NOMO-1 treated with dmso at 0.1 percent for 144 hours (cell line): Measurements from ENCODE around the gene CTPS2.
"Not testable (repeated sequence)": the region's sequence is repeated elsewhere in the genome, so short reads cannot be mapped to it uniquely, and the experiment has no call there.

Source experiments
- DNase-seq: peaks from one replicate; lab custom pipeline; 2025; ENCODE audit not compliant: unreplicated experiment; lab: John Stamatoyannopoulos, UW

Gene CTPS2

GRCh38 chrX:16610121-16610621, 102.3 kb downstream of the CTPS2 start:
- DNase-seq: no peak

- no peak for DNase-seq
These were observed 106.2 kb downstream of the CTPS2 start for GRCh38 chrX:16606142-16606720.

- DNase-seq: no peak
These were observed 108.1 kb downstream of the CTPS2 start for GRCh38 chrX:16604337-16604736.

- no peak for DNase-seq
These were observed 108.6 kb downstream of the CTPS2 start for GRCh38 chrX:16603822-16604221.

GRCh38 chrX:16603235-16603634, 109.2 kb downstream of the CTPS2 start:
- DNase-seq: not testable (repeated sequence)

- no peak for DNase-seq
These were observed 110.6 kb downstream of the CTPS2 start for GRCh38 chrX:16601885-16602284.

GRCh38 chrX:16594490-16594889, 118.0 kb downstream of the CTPS2 start:
- no peak for DNase-seq

GRCh38 chrX:16593801-16594200, 118.7 kb downstream of the CTPS2 start:
- DNase-seq: no peak

GRCh38 chrX:16592194-16592770, 120.2 kb downstream of the CTPS2 start:
- DNase-seq: no peak

GRCh38 chrX:16589826-16590225, 122.6 kb downstream of the CTPS2 start:
- DNase-seq: no peak

GRCh38 chrX:16589211-16589610, 123.3 kb downstream of the CTPS2 start:
- no peak for DNase-seq

GRCh38 chrX:16588266-16588665, 124.2 kb downstream of the CTPS2 start:
- no peak for DNase-seq

GRCh38 chrX:16587836-16588235, 124.6 kb downstream of the CTPS2 start:
- DNase-seq: no peak

GRCh38 chrX:16586377-16587112, 125.9 kb downstream of the CTPS2 start:
- DNase-seq: no peak

GRCh38 chrX:16585486-16586376, 126.7 kb downstream of the CTPS2 start:
- no peak for DNase-seq

GRCh38 chrX:16580004-16580797, 132.3 kb downstream of the CTPS2 start:
- not testable (repeated sequence) for DNase-seq

- DNase-seq: no peak
These were observed 133.0 kb downstream of the CTPS2 start for GRCh38 chrX:16579517-16579916.

GRCh38 chrX:16578218-16578617, 134.3 kb downstream of the CTPS2 start:
- no peak for DNase-seq

- no peak for DNase-seq
These were observed 134.9 kb downstream of the CTPS2 start for GRCh38 chrX:16577483-16578029.

- DNase-seq: not testable (repeated sequence)
These were observed 137.1 kb downstream of the CTPS2 start for GRCh38 chrX:16575388-16575787.
